Natural killer cell (primary cell): ENCODE measurements around the gene DENND1A. TPM values are rescaled to one million over a fixed set of nuclear protein-coding genes. Genes with fewer than 3 reads are reported as not detected.
A peak's percentile ranks its signal among the peaks of the same experiment; 100 is the strongest.

ENCODE experiments used
- ATAC-seq, 3 donors: fragments of 150-1000 bp in 2 of 3; fragments of 200-7000 bp in 1 of 3; cut with Tn5 transposase; 1 replicate in 1 of 3; 2 replicates in 2 of 3; pipeline ENCODE4 v1.10.0; 2021; ENCODE audit warnings: mild to moderate bottlenecking in 2 of 3, moderate library complexity in 2 of 3
- DNase-seq, 2 donors: peaks; one replicate each; pipeline versions ENCODE4 v3.0.0 to v3.0.0-alpha.2; 2013 to 2021; ENCODE audit warnings: mixed read lengths in 1 of 2
- H3K27ac ChIP-seq: one replicate; pipeline ENCODE4 v1.5.1; 2013; ENCODE audit warnings: mild to moderate bottlenecking, low read length
- H3K27me3 ChIP-seq: one replicate; pipeline ENCODE4 v1.6.1; 2013; ENCODE audit warnings: low read length; ENCODE audit not compliant: control insufficient read depth, insufficient read depth
- H3K36me3 ChIP-seq: one replicate; pipeline ENCODE4 v1.6.1; 2013; ENCODE audit warnings: low read length; ENCODE audit not compliant: control insufficient read depth, insufficient read depth
- H3K4me1 ChIP-seq: one replicate; pipeline ENCODE4 v1.6.1; 2013; ENCODE audit warnings: low read length; ENCODE audit not compliant: control insufficient read depth, insufficient read depth
- H3K4me3 ChIP-seq: one replicate; pipeline ENCODE4 v1.5.1; 2013; ENCODE audit warnings: low read length
- H3K9me3 ChIP-seq: one replicate; pipeline ENCODE4 v1.6.1; 2013; ENCODE audit warnings: low read length; ENCODE audit not compliant: control insufficient read depth, insufficient read depth
- H3K27ac Mint-ChIP-seq, 2 donors: one replicate each; pipeline ENCODE4 v1.8.0; 2022; ENCODE audit warnings: mild to moderate bottlenecking in 2 of 2, mixed read lengths in 2 of 2, moderate library complexity in 1 of 2
- H3K27me3 Mint-ChIP-seq, 2 donors: one replicate each; pipeline ENCODE4 v1.8.0; 2022; ENCODE audit warnings: low read depth in 2 of 2, mixed read lengths in 2 of 2
- H3K36me3 Mint-ChIP-seq: one replicate; pipeline ENCODE4 v1.8.0; 2022; ENCODE audit warnings: mixed read lengths
- H3K4me1 Mint-ChIP-seq, 2 donors: one replicate each; pipeline ENCODE4 v1.8.0; 2022; ENCODE audit warnings: mixed read lengths in 2 of 2
- H3K4me3 Mint-ChIP-seq: one replicate; pipeline ENCODE4 v1.8.0; 2022; ENCODE audit warnings: mild to moderate bottlenecking, moderate library complexity, mixed read lengths
- H3K9me3 Mint-ChIP-seq, 2 donors: one replicate each; pipeline ENCODE4 v1.8.0; 2022; ENCODE audit warnings: mixed read lengths in 2 of 2
- WGBS: methylation state at CpG from one replicate; pipeline ENCODE4 v1.1.7; 2013; ENCODE audit warnings: missing lambda C conversion rate; ENCODE audit not compliant: insufficient coverage; 5-methylcytosine and 5-hydroxymethylcytosine counted together
- intact Hi-C: fragments of 100-400 bp; cut with micrococcal nuclease; formaldehyde crosslinking; loops from one replicate; pipeline ENCODE4 v1.14.2; 2022
- total RNA-seq, 4 donors: library from RNA; stranded (reverse); fragments of 120-200 nt in 1 of 4; gene quantifications; one replicate each; pipeline versions ENCODE4 v1.2.3 to v1.2.4, GENCODE V29; 2013 to 2022
- TF ChIP-seq, protein P1 (sequence below): fragments of 200-600 bp; IDR thresholded peaks from one replicate; pipeline ENCODE4 v1.8.0; 2022; ENCODE audit warnings: antibody characterized with exemption

DENND1A gene
- total RNA-seq, 3 donors from 2014 or later (not counting 1 experiment from before 2014, with no cell fraction given), result 27.8 to 37.6 (median 30.9) TPM

DNA sequence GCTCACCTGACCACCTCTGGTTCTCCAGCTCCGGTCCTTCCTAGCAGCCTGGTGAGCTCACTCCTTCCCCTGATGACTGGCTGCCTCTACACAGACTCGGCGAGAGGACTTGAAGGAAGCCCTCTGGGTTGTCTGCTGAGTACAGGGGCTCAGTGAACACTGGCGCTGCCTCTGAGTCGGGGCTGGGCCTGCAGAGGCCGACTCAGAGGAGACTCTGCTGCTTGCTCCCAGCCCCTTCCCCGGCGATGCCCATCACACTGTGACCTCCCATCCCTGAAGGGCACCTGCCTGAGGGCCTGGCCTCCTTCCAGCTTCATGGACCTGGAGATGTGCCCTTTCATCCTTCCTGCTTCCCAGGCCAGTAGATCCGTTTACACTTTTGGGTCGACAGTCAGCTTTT, 551.9 kb downstream of the DENND1A start:
- Histone ChIP-seq H3K9me3 (no peaks in the 10 kb centered on the region), H3K27ac (no peak overlapping the region), H3K27me3 (peaks cover 8% of the 10 kb centered on the region), H3K36me3 (peaks cover 2% of the 10 kb centered on the region), H3K4me3 (no peak overlapping the region), H3K4me1 (peaks cover 10% of the 10 kb centered on the region)
- Mint-ChIP-seq H3K36me3 (no peaks in the 10 kb centered on the region), H3K27me3 (peaks cover 12% of the 10 kb centered on the region in 2 donors), H3K4me1 (peaks cover 0 to 6% of the 10 kb centered on the region in 2 donors), H3K27ac (no peak overlapping the region), H3K9me3 (no peaks in the 10 kb centered on the region), H3K4me3 (no peak overlapping the region)
- DNase-seq (no peak), ATAC-seq (peak in 1 of 3 donors; percentile 24)
- intact Hi-C loops, result no loop called here
- TF ChIP-seq, protein P1, sequence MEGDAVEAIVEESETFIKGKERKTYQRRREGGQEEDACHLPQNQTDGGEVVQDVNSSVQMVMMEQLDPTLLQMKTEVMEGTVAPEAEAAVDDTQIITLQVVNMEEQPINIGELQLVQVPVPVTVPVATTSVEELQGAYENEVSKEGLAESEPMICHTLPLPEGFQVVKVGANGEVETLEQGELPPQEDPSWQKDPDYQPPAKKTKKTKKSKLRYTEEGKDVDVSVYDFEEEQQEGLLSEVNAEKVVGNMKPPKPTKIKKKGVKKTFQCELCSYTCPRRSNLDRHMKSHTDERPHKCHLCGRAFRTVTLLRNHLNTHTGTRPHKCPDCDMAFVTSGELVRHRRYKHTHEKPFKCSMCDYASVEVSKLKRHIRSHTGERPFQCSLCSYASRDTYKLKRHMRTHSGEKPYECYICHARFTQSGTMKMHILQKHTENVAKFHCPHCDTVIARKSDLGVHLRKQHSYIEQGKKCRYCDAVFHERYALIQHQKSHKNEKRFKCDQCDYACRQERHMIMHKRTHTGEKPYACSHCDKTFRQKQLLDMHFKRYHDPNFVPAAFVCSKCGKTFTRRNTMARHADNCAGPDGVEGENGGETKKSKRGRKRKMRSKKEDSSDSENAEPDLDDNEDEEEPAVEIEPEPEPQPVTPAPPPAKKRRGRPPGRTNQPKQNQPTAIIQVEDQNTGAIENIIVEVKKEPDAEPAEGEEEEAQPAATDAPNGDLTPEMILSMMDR, result no peak
- 89% methylated on average over 10 of the region's 10 CpGs for WGBS

DNA sequence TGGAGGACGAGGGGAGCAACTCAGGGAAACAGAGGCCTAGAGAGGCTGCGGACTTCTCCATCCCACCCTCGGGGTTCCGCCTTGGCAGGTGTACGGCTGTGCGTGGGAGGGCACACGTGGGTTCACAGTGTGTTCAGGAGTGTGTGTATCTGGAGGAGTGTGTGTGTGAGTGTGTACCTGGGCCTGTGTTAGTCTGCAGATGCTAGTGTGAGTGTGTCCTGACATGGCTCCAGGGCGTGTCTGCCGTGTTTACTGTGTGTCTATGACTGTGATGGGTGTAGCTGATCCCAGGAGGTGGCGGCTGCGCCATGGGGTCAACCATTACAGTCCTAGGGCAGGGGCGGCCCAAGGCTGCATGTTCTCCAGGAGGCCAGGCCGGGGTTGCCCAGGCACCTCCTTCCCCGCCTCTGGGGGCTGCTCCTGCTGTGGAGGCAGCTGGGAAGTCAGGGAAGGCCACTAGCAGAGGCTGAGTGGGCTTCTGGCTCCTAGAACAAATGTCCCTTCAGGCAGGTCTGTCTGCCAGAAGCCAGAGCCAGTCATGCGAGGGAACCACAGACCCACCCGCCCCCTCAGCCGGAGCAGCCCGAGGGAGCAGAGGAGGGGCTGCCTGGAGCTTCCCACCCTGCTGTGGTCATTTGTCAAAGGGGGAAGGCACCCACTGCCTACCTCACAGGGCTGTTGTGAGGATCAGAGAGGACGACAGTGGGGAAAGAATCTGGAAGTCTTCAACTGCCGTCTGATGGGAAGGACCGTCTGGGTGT, 552.5 kb downstream of the DENND1A start:
- Mint-ChIP-seq H3K4me1 (peaks cover 0 to 6% of the 10 kb centered on the region in 2 donors), H3K27ac (no peak overlapping the region), H3K9me3 (no peaks in the 10 kb centered on the region), H3K27me3 (peaks cover 16 to 17% of the 10 kb centered on the region in 2 donors), H3K4me3 (no peak overlapping the region), H3K36me3 (no peaks in the 10 kb centered on the region)
- H3K4me1 ChIP-seq, result peaks cover 10% of the 10 kb centered on the region
- DNase-seq, result no peak
- H3K36me3 ChIP-seq, result no peaks in the 10 kb centered on the region
- TF ChIP-seq, protein P1, result no peak
- H3K4me3 ChIP-seq, result no peak overlapping the region
- peaks cover 8% of the 10 kb centered on the region for H3K27me3 ChIP-seq
- H3K9me3 ChIP-seq, result no peaks in the 10 kb centered on the region
- intact Hi-C loops, result no loop called here
- ATAC-seq, result peak in 1 of 3 donors; percentile 8
- H3K27ac ChIP-seq, result no peak overlapping the region
- WGBS, result 88% methylated on average over 19 of the region's 21 CpGs

DNA sequence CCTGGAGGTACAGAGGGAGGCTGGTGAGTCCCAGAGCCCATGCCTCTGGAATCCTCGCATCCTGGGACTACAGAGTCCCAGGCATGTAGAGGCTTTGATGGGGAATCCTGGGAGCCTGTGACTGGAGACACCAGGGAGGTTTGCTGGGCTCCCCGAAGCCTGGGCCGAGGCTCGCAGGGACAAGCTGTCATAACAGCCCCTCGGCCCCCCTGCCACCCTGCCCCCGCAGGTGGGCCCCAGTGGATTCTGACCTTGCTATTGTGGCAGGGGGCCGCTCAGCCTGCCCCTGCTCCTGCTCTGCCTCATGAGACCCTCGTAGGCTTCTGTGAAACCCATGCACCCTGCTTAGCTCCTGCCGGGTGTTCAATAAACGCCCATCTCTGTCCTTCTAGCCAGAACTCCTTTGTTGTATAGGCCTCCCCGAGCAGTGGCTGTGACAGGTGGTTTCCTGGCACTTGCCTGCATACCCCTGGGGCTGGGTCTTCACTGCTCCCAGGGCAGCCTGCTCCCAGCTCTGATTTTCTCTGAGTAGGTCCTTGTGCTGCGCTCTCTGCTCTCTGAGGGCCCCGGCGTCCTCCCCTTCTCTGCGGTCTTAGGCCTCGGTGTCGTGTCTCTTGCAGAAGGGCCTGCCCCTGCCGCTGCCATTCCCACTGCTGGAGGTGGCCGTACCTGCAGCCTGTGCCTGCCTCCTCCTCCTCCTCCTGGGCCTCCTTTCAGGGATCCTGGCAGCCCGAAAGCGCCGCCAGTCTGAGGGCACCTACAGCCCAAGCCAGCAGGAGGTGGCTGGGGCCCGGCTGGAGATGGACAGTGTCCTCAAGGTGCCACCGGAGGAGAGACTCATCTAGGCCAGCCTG, 553.5 kb downstream of the DENND1A start:
- no peak overlapping the region for H3K4me3 Mint-ChIP-seq
- peaks cover 10% of the 10 kb centered on the region for H3K4me1 ChIP-seq
- DNase-seq (no peak), ATAC-seq (no peak)
- H3K36me3 ChIP-seq, result no peaks in the 10 kb centered on the region
- intact Hi-C loops, result no loop called here
- WGBS, result 71% methylated on average over 24 of the region's 24 CpGs
- no peaks in the 10 kb centered on the region for H3K9me3 Mint-ChIP-seq
- peak overlapping the region in 1 of 2 donors; percentile 35 for H3K27ac Mint-ChIP-seq
- H3K4me1 Mint-ChIP-seq, result peaks cover 0 to 6% of the 10 kb centered on the region in 2 donors
- TF ChIP-seq, protein P1, result no peak
- H3K27me3 ChIP-seq, result peaks cover 11% of the 10 kb centered on the region
- no peaks in the 10 kb centered on the region for H3K9me3 ChIP-seq
- H3K27ac ChIP-seq, result no peak overlapping the region
- no peak overlapping the region for H3K4me3 ChIP-seq
- peaks cover 20 to 24% of the 10 kb centered on the region in 2 donors for H3K27me3 Mint-ChIP-seq
- no peaks in the 10 kb centered on the region for H3K36me3 Mint-ChIP-seq
